ENCODE measurements around the gene SDK1.

- TF ChIP-seq ELF4 (IDR thresholded peaks at IDR 0.05) (no peak), FOXA1 (IDR thresholded peaks at IDR 0.05) (no peak), BHLHE40 (IDR thresholded peaks at IDR 0.05; ENCODE audit: borderline replicate concordance) (no peak), L3MBTL2 (conservative IDR thresholded peaks at IDR 0.05) (no peak), ARNT (IDR thresholded peaks at IDR 0.05) (no peak), HDGF (IDR thresholded peaks at IDR 0.05; ENCODE audit: borderline replicate concordance) (no peak), PKNOX1 (IDR thresholded peaks at IDR 0.05) (no peak)
These were observed 648.2 kb downstream of the SDK1 start for GRCh38 chr7:3949242-3949640.
